Naive thymus-derived CD8-positive, alpha-beta T cell (primary cell): ENCODE results near the gene GALNTL6. TPM values are rescaled to one million over a fixed set of nuclear protein-coding genes. Genes with fewer than 3 reads are reported as not detected.
"Not testable (repeated sequence)": the region's sequence is repeated elsewhere in the genome, so short reads cannot be mapped to it uniquely, and the experiment has no call there.

Experiments used
- ATAC-seq, 2 donors: fragments of 150-1000 bp; cut with Tn5 transposase in 1 of 2; sonication (Bioruptor Pico), chemical (Tn5 transposase) in 1 of 2; 1 replicate in 1 of 2; 2 replicates in 1 of 2; pipeline ENCODE4 v1.10.0; 2021; ENCODE audit warnings: mild to moderate bottlenecking in 2 of 2, moderate library complexity in 2 of 2
- POLR2A ChIA-PET: fragments of 350-600 bp; sonication (Branson Sonifier 250); formaldehyde crosslinking; loops from one replicate; lab custom pipeline; 2021; ENCODE audit warnings: antibody characterized with exemption; lab: Charles Lee
- DNase-seq, 10 donors: peaks; one replicate each; pipeline versions ENCODE4 v3.0.0 to v3.0.0-alpha.2; 2020 to 2022
- H3K27ac Mint-ChIP-seq, 10 donors: one replicate each; pipeline ENCODE4 v1.8.0; 2020 to 2022; ENCODE audit warnings: mild to moderate bottlenecking in 10 of 10, mixed read lengths in 10 of 10, moderate library complexity in 4 of 10, inconsistent platforms in 1 of 10
- H3K27me3 Mint-ChIP-seq, 5 donors: one replicate each; pipeline ENCODE4 v1.8.0; 2021 to 2022; ENCODE audit warnings: mixed read lengths in 5 of 5
- H3K36me3 Mint-ChIP-seq, 3 donors: one replicate each; pipeline ENCODE4 v1.8.0; 2020 to 2022; ENCODE audit warnings: mixed read lengths in 3 of 3, mild to moderate bottlenecking in 2 of 3, inconsistent platforms in 1 of 3
- H3K4me1 Mint-ChIP-seq, 4 donors: one replicate each; pipeline ENCODE4 v1.8.0; 2021 to 2022; ENCODE audit warnings: mixed read lengths in 4 of 4
- H3K4me3 Mint-ChIP-seq, 10 donors: one replicate each; pipeline ENCODE4 v1.8.0; 2020 to 2022; ENCODE audit warnings: mild to moderate bottlenecking in 10 of 10, mixed read lengths in 10 of 10, moderate library complexity in 6 of 10, inconsistent platforms in 1 of 10
- H3K9me3 Mint-ChIP-seq, 9 donors: one replicate each; pipeline ENCODE4 v1.8.0; 2020 to 2022; ENCODE audit warnings: mixed read lengths in 9 of 9, mild to moderate bottlenecking in 3 of 9, inconsistent platforms in 1 of 9, moderate library complexity in 1 of 9
- polyA plus RNA-seq, 3 donors: library from polyadenylated mRNA; unstranded; fragments of 300-500 nt; fragmentation: Illumina TruSeq; gene quantifications; one replicate each; pipeline ENCODE4 v1.2.3, GENCODE V29; 2021
- total RNA-seq, 8 experiments: library from RNA in 2 of 8; stranded (reverse) in 2 of 8; gene quantifications; one replicate each; pipeline ENCODE4 v1.2.3 and lab custom pipeline; 2021 to 2026

Gene GALNTL6
- total and polyA plus RNA-seq, 5 experiments from 2014 or later = not detected

GRCh38 chr4:172410363-172410762 is 597.2 kb downstream of the GALNTL6 start:
- H3K4me1 Mint-ChIP-seq = no peaks in the 10 kb centered on the region
- H3K9me3 Mint-ChIP-seq = peaks cover 0 to 6% (median 0%) of the 10 kb centered on the region in 9 donors
- POLR2A ChIA-PET = no interaction called here
- H3K4me3 Mint-ChIP-seq = no peak overlapping the region
- DNase-seq (no peak), ATAC-seq (no peak)
- no peaks in the 10 kb centered on the region for H3K36me3 Mint-ChIP-seq
- no peaks in the 10 kb centered on the region for H3K27me3 Mint-ChIP-seq
- H3K27ac Mint-ChIP-seq = no peak overlapping the region

GRCh38 chr4:172411149-172411548 is 597.9 kb downstream of the GALNTL6 start:
- POLR2A ChIA-PET = no interaction called here
- H3K9me3 Mint-ChIP-seq = peaks cover 0 to 6% (median 0%) of the 10 kb centered on the region in 9 donors
- no peaks in the 10 kb centered on the region for H3K27me3 Mint-ChIP-seq
- ATAC-seq = no peak
- H3K4me3 Mint-ChIP-seq = no peak overlapping the region
- no peaks in the 10 kb centered on the region for H3K4me1 Mint-ChIP-seq
- H3K36me3 Mint-ChIP-seq = no peaks in the 10 kb centered on the region
- no peak overlapping the region for H3K27ac Mint-ChIP-seq
- no peak for DNase-seq

- no peaks in the 10 kb centered on the region for H3K27me3 Mint-ChIP-seq
- no peaks in the 10 kb centered on the region for H3K4me1 Mint-ChIP-seq
- H3K9me3 Mint-ChIP-seq = no peaks in the 10 kb centered on the region
- POLR2A ChIA-PET = no interaction called here
- no peak overlapping the region for H3K4me3 Mint-ChIP-seq
- H3K36me3 Mint-ChIP-seq = no peaks in the 10 kb centered on the region
- DNase-seq (no peak), ATAC-seq (no peak)
- no peak overlapping the region for H3K27ac Mint-ChIP-seq
Observed at GRCh38 chr4:172412851-172413580, 599.8 kb downstream of the GALNTL6 start.

GRCh38 chr4:172428979-172429378 is 615.8 kb downstream of the GALNTL6 start:
- POLR2A ChIA-PET, DNase-seq, ATAC-seq, H3K4me3 Mint-ChIP-seq, H3K27ac Mint-ChIP-seq, H3K9me3 Mint-ChIP-seq, H3K36me3 Mint-ChIP-seq, H3K4me1 Mint-ChIP-seq, H3K27me3 Mint-ChIP-seq: not testable (repeated sequence)

- DNase-seq (no peak), ATAC-seq (no peak)
- Mint-ChIP-seq H3K36me3 (no peaks in the 10 kb centered on the region), H3K9me3 (peaks cover 0 to 10% (median 2%) of the 10 kb centered on the region in 9 donors), H3K4me3 (no peak overlapping the region), H3K4me1 (no peaks in the 10 kb centered on the region), H3K27ac (no peak overlapping the region), H3K27me3 (no peaks in the 10 kb centered on the region)
- POLR2A ChIA-PET = no interaction called here
Observed at GRCh38 chr4:172480471-172480870, 667.3 kb downstream of the GALNTL6 start.

- Mint-ChIP-seq H3K4me3 (no peak overlapping the region), H3K27ac (no peak overlapping the region), H3K36me3 (no peaks in the 10 kb centered on the region), H3K27me3 (no peaks in the 10 kb centered on the region), H3K9me3 (peaks cover 0 to 10% (median 2%) of the 10 kb centered on the region in 9 donors), H3K4me1 (no peaks in the 10 kb centered on the region)
- DNase-seq (no peak), ATAC-seq (no peak)
- POLR2A ChIA-PET = no interaction called here
Observed at GRCh38 chr4:172481802-172482508, 668.8 kb downstream of the GALNTL6 start.

- H3K36me3 Mint-ChIP-seq = no peaks in the 10 kb centered on the region
- DNase-seq = no peak
- ATAC-seq = no peak
- H3K27me3 Mint-ChIP-seq = no peaks in the 10 kb centered on the region
- H3K9me3 Mint-ChIP-seq = peaks cover 0 to 6% (median 0%) of the 10 kb centered on the region in 9 donors
- H3K27ac Mint-ChIP-seq = no peak overlapping the region
- POLR2A ChIA-PET = no interaction called here
- no peak overlapping the region for H3K4me3 Mint-ChIP-seq
- H3K4me1 Mint-ChIP-seq = no peaks in the 10 kb centered on the region
Observed at GRCh38 chr4:172485007-172485406, 671.8 kb downstream of the GALNTL6 start.

- no peak overlapping the region for H3K27ac Mint-ChIP-seq
- no peak for DNase-seq
- no peaks in the 10 kb centered on the region for H3K27me3 Mint-ChIP-seq
- no peak overlapping the region for H3K4me3 Mint-ChIP-seq
- H3K4me1 Mint-ChIP-seq = no peaks in the 10 kb centered on the region
- H3K36me3 Mint-ChIP-seq = no peaks in the 10 kb centered on the region
- POLR2A ChIA-PET = no interaction called here
- no peak for ATAC-seq
- H3K9me3 Mint-ChIP-seq = peaks cover 0 to 3% (median 0%) of the 10 kb centered on the region in 9 donors
Observed at GRCh38 chr4:172486531-172486930, 673.3 kb downstream of the GALNTL6 start.

- H3K27me3 Mint-ChIP-seq = no peaks in the 10 kb centered on the region
- peaks cover 0 to 3% (median 0%) of the 10 kb centered on the region in 9 donors for H3K9me3 Mint-ChIP-seq
- no peaks in the 10 kb centered on the region for H3K4me1 Mint-ChIP-seq
- no peaks in the 10 kb centered on the region for H3K36me3 Mint-ChIP-seq
- POLR2A ChIA-PET = no interaction called here
- DNase-seq (no peak), ATAC-seq (no peak)
- no peak overlapping the region for H3K4me3 Mint-ChIP-seq
- no peak overlapping the region for H3K27ac Mint-ChIP-seq
Observed at GRCh38 chr4:172489861-172490260, 676.7 kb downstream of the GALNTL6 start.

GRCh38 chr4:172495769-172496168 is 682.6 kb downstream of the GALNTL6 start:
- Mint-ChIP-seq H3K36me3 (no peaks in the 10 kb centered on the region), H3K4me1 (no peaks in the 10 kb centered on the region), H3K27ac (no peak overlapping the region), H3K9me3 (peaks cover 0 to 5% (median 1%) of the 10 kb centered on the region in 9 donors), H3K27me3 (no peaks in the 10 kb centered on the region), H3K4me3 (no peak overlapping the region)
- POLR2A ChIA-PET = no interaction called here
- no peak for ATAC-seq
- no peak for DNase-seq

GRCh38 chr4:172497321-172497720 is 684.1 kb downstream of the GALNTL6 start:
- H3K27ac Mint-ChIP-seq = no peak overlapping the region

GRCh38 chr4:172514011-172514410 is 700.8 kb downstream of the GALNTL6 start:
- Mint-ChIP-seq H3K4me3 (no peak overlapping the region), H3K9me3 (peaks cover 0 to 18% (median 7%) of the 10 kb centered on the region in 9 donors), H3K27ac (no peak overlapping the region), H3K27me3 (no peaks in the 10 kb centered on the region), H3K36me3 (no peaks in the 10 kb centered on the region), H3K4me1 (no peaks in the 10 kb centered on the region)
- no peak for ATAC-seq
- no peak for DNase-seq
- POLR2A ChIA-PET = no interaction called here

More at GRCh38 chr4:172497321-172497720, 684.1 kb downstream of the GALNTL6 start:
- H3K27me3 Mint-ChIP-seq = no peaks in the 10 kb centered on the region
- H3K4me3 Mint-ChIP-seq = no peak overlapping the region
- DNase-seq = no peak
- no peaks in the 10 kb centered on the region for H3K4me1 Mint-ChIP-seq
- peaks cover 0 to 5% (median 1%) of the 10 kb centered on the region in 9 donors for H3K9me3 Mint-ChIP-seq
- POLR2A ChIA-PET = no interaction called here
- H3K36me3 Mint-ChIP-seq = no peaks in the 10 kb centered on the region
- no peak for ATAC-seq

- Mint-ChIP-seq H3K9me3 (peaks cover 0 to 15% (median 7%) of the 10 kb centered on the region in 9 donors), H3K4me3 (no peak overlapping the region), H3K36me3 (no peaks in the 10 kb centered on the region), H3K27ac (no peak overlapping the region), H3K27me3 (no peaks in the 10 kb centered on the region), H3K4me1 (no peaks in the 10 kb centered on the region)
- POLR2A ChIA-PET = no interaction called here
- ATAC-seq (no peak), DNase-seq (no peak)
Observed at GRCh38 chr4:172514801-172515200, 701.6 kb downstream of the GALNTL6 start.
